ENCODE results near the gene ATRNL1.

Gene ATRNL1

GRCh38 chr10:115604627-115605026 lies 511.5 kb downstream of the ATRNL1 start:
- DNase-seq (ENCODE audit: low read depth in 2 of 2), result no peak

GRCh38 chr10:115606086-115606485 lies 512.9 kb downstream of the ATRNL1 start:
- no peak for DNase-seq (ENCODE audit: low read depth in 2 of 2)

- DNase-seq (ENCODE audit: low read depth in 2 of 2), result no peak
Measured at GRCh38 chr10:115606741-115607140, 513.6 kb downstream of the ATRNL1 start.

GRCh38 chr10:115624448-115624847 lies 531.3 kb downstream of the ATRNL1 start:
- DNase-seq (ENCODE audit: low read depth in 2 of 2), result no peak

GRCh38 chr10:115628616-115629015 lies 535.5 kb downstream of the ATRNL1 start:
- no peak for DNase-seq (ENCODE audit: low read depth in 2 of 2)

GRCh38 chr10:115638246-115638645 lies 545.1 kb downstream of the ATRNL1 start:
- DNase-seq (ENCODE audit: low read depth in 2 of 2), result no peak

GRCh38 chr10:115649217-115649616 lies 556.1 kb downstream of the ATRNL1 start:
- DNase-seq (ENCODE audit: low read depth in 2 of 2), result no peak

- DNase-seq (ENCODE audit: low read depth in 2 of 2), result no peak
Measured at GRCh38 chr10:115653473-115653872, 560.3 kb downstream of the ATRNL1 start.

GRCh38 chr10:115654961-115655360 lies 561.8 kb downstream of the ATRNL1 start:
- no peak for DNase-seq (ENCODE audit: low read depth in 2 of 2)

- DNase-seq (ENCODE audit: low read depth in 2 of 2), result no peak
Measured at GRCh38 chr10:115657161-115657860, 564.1 kb downstream of the ATRNL1 start.

- no peak for DNase-seq (ENCODE audit: low read depth in 2 of 2)
Measured at GRCh38 chr10:115659616-115660015, 566.5 kb downstream of the ATRNL1 start.

- DNase-seq (ENCODE audit: low read depth in 2 of 2), result no peak
Measured at GRCh38 chr10:115660391-115660790, 567.2 kb downstream of the ATRNL1 start.

GRCh38 chr10:115662422-115662821 lies 569.3 kb downstream of the ATRNL1 start:
- no peak for DNase-seq (ENCODE audit: low read depth in 2 of 2)

- DNase-seq (ENCODE audit: low read depth in 2 of 2), result no peak
Measured at GRCh38 chr10:115665549-115665948, 572.4 kb downstream of the ATRNL1 start.

GRCh38 chr10:115674496-115674895 lies 581.3 kb downstream of the ATRNL1 start:
- DNase-seq (ENCODE audit: low read depth in 2 of 2), result no peak

- no peak for DNase-seq (ENCODE audit: low read depth in 2 of 2)
Measured at GRCh38 chr10:115696747-115697146, 603.6 kb downstream of the ATRNL1 start.

GRCh38 chr10:115706026-115706425 lies 612.9 kb downstream of the ATRNL1 start:
- DNase-seq (ENCODE audit: low read depth in 2 of 2), result no peak

GRCh38 chr10:115706488-115707076 lies 613.4 kb downstream of the ATRNL1 start:
- no peak for DNase-seq (ENCODE audit: low read depth in 2 of 2)

GRCh38 chr10:115710136-115710535 lies 617.0 kb downstream of the ATRNL1 start:
- no peak for DNase-seq (ENCODE audit: low read depth in 2 of 2)

- DNase-seq (ENCODE audit: low read depth in 2 of 2), result no peak
Measured at GRCh38 chr10:115711306-115711705, 618.1 kb downstream of the ATRNL1 start.

- DNase-seq (ENCODE audit: low read depth in 2 of 2), result no peak
Measured at GRCh38 chr10:115720121-115720520, 627.0 kb downstream of the ATRNL1 start.

GRCh38 chr10:115727129-115727528 lies 634.0 kb downstream of the ATRNL1 start:
- DNase-seq (ENCODE audit: low read depth in 2 of 2), result no peak

GRCh38 chr10:115744089-115744488 lies 650.9 kb downstream of the ATRNL1 start:
- DNase-seq (ENCODE audit: low read depth in 2 of 2), result no peak

GRCh38 chr10:115745943-115746342 lies 652.8 kb downstream of the ATRNL1 start:
- no peak for DNase-seq (ENCODE audit: low read depth in 2 of 2)
